Measurements from ENCODE around the gene PROM2.

- TF ChIP-seq, protein P1, sequence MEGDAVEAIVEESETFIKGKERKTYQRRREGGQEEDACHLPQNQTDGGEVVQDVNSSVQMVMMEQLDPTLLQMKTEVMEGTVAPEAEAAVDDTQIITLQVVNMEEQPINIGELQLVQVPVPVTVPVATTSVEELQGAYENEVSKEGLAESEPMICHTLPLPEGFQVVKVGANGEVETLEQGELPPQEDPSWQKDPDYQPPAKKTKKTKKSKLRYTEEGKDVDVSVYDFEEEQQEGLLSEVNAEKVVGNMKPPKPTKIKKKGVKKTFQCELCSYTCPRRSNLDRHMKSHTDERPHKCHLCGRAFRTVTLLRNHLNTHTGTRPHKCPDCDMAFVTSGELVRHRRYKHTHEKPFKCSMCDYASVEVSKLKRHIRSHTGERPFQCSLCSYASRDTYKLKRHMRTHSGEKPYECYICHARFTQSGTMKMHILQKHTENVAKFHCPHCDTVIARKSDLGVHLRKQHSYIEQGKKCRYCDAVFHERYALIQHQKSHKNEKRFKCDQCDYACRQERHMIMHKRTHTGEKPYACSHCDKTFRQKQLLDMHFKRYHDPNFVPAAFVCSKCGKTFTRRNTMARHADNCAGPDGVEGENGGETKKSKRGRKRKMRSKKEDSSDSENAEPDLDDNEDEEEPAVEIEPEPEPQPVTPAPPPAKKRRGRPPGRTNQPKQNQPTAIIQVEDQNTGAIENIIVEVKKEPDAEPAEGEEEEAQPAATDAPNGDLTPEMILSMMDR (IDR thresholded peaks at IDR 0.05): no peak
- TF ChIP-seq POLR2A (IDR thresholded peaks at IDR 0.05): no peak
Observed at GRCh38 chr2:95310216-95310615, 36.0 kb downstream of the PROM2 start.
